ENCODE data around the gene ADAMTS10.
A peak's percentile ranks its signal among the peaks of the same experiment; 100 is the strongest.
"Not testable (repeated sequence)": the region's sequence is repeated elsewhere in the genome, so short reads cannot be mapped to it uniquely, and the experiment has no call there.

The ADAMTS10 gene

GRCh38 chr19:8564866-8565265 is 45.6 kb downstream of the ADAMTS10 start:
- DNase-seq (ENCODE audit: low read depth, low spot score): not testable (repeated sequence)

GRCh38 chr19:8561075-8561764 is 49.3 kb downstream of the ADAMTS10 start:
- no peak for DNase-seq (ENCODE audit: low read depth, low spot score)

DNA sequence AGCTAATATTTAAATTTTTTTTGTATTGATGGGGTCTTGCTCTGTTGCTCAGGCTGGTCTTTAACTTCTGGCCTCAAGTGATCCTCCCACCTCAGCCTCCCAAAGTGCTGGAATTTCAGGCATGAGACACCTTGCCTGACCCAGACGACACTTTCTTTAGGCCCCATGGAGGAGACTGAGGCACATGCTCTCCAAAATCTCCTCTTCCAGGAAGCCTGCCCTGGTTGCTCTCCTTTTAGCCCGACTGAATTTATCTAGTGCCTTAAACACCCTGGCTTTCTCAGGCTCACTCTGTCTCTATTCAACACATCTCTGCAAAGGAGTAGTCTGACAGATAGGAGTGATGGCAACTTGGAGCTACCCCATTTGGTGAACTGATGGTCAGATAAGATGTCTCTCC is 52.2 kb downstream of the ADAMTS10 start:
- no peak for DNase-seq (ENCODE audit: low read depth, low spot score)

GRCh38 chr19:8557642-8558238 is 52.8 kb downstream of the ADAMTS10 start:
- no peak for DNase-seq (ENCODE audit: low read depth, low spot score)

DNA sequence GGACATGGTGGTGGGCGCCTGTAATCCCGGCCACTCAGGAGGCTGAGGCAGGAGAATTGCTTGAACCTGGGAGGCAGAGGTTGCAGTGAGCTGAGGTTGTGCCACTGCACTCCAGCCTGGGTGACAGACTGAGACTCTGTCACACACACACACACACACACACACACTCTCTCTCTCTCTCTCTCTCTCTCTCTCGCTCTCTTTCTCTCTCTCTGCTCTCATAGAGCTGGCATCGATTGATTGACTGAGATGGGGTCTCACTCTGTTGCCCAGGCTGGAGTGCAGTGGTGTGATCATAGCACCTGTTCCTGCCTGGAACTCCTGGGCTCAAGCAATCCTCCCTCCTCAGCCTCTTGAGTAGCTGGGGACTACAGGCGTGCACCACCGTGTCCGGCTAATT is 56.8 kb downstream of the ADAMTS10 start:
- not testable (repeated sequence) for DNase-seq (ENCODE audit: low read depth, low spot score)

GRCh38 chr19:8552810-8553209 is 57.7 kb downstream of the ADAMTS10 start:
- DNase-seq (ENCODE audit: low read depth, low spot score): peak; percentile 19

DNA sequence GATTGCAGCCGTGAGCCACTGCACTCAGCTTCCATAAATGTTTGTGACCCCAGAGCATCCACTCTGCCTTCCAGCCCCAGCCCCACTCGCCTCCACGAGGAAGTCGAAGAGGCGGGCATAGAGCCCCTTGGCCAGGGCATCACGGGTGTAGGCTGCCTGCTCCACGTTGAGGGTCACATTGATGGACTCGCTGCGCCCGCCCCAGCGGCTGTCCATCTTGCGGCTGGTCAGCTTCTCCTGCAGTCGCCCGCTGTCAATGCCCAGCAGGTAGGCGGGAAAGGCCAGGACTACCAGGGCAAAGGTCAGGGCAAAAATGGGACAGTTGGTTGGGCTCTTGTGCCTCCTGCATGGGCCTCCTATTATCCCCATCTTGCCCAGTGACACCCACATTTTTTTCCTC is 60.4 kb downstream of the ADAMTS10 start:
- no peak for DNase-seq (ENCODE audit: low read depth, low spot score)

- DNase-seq (ENCODE audit: low read depth, low spot score): no peak
Measured at GRCh38 chr19:8545743-8546142, 64.8 kb downstream of the ADAMTS10 start.

- no peak for DNase-seq (ENCODE audit: low read depth, low spot score)
Measured at GRCh38 chr19:8544168-8544567, 66.3 kb downstream of the ADAMTS10 start.

- no peak for DNase-seq (ENCODE audit: low read depth, low spot score)
Measured at GRCh38 chr19:8539621-8540149, 70.8 kb downstream of the ADAMTS10 start.

- no peak for DNase-seq (ENCODE audit: low read depth, low spot score)
Measured at GRCh38 chr19:8537099-8537498, 73.4 kb downstream of the ADAMTS10 start.

DNA sequence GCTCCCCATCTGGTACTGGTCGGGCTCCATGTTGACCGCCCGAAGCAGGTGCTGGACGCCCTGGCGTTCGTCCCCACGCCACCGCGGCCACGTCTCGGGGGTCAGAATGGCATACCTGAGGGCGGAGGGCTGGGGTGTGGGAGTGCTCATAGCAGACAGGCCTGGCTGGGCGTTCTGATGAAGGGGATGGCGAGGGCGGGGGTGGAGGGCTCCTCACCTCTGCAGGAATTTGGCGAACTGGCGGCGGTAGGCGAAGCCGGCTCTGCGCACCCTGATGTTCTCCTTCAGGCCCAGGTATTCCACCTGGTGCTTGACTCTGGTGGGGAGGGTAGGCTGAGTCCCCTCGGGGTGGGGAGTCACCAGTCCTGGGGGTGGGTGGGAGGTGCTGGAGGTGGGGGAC is 74.2 kb downstream of the ADAMTS10 start:
- DNase-seq (ENCODE audit: low read depth, low spot score): no peak

GRCh38 chr19:8532225-8532624 is 78.3 kb downstream of the ADAMTS10 start:
- no peak for DNase-seq (ENCODE audit: low read depth, low spot score)

GRCh38 chr19:8531470-8531869 is 79.0 kb downstream of the ADAMTS10 start:
- DNase-seq (ENCODE audit: low read depth, low spot score): no peak

Data from astrocyte of the hippocampus (primary cell).